ENCODE results near the gene ARHGEF33. TPM values are rescaled to one million over a fixed set of nuclear protein-coding genes. Genes with fewer than 3 reads are reported as not detected.

Gene ARHGEF33
- polyA plus RNA-seq, 2 of the 4 experiments (the other 2 are of a cell fraction): 0.08 to 0.23 TPM

DNA sequence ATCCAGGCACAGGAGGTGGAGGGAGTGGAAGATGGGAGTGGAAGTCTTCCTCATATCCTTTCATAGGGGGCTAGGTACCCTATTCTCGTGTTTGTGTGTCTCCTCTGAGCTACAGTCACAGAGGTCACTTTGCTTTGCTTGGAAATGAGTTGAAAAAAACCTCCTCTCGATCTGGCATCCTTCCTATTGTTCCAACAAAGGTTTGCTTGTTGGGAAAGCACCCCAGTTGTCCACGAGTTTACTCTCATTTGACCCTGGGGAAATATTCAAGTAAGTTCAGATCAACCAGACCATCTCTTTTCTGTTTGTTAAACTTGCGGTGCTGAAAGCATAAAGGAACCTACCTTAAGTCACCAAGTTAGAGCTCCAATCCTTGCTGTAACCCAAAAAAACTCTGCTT is 59.3 kb downstream of the ARHGEF33 start:
- CTCF ChIA-PET: interaction anchor here (1.0 to 7.2 kb wide), 9 partner anchors 8 to 280 kb away, joined by 3 to 97 read pairs (median 4); no protein-coding TSS in a partner anchor
- DNase-seq (ENCODE audit: low read depth in 1 of 2, low spot score in 1 of 2) (no peak), ATAC-seq (no peak), FAIRE-seq (no peak)
- Histone ChIP-seq H3K9me3 (no peaks in the 10 kb centered on the region), H3K4me3 (no peak overlapping the region), H3K4me2 (no peak overlapping the region), H3K27ac (no peak overlapping the region), H3K4me1 (peaks cover 15% of the 10 kb centered on the region)
- POLR2A ChIA-PET: no interaction called here
- TF ChIP-seq, protein P1, sequence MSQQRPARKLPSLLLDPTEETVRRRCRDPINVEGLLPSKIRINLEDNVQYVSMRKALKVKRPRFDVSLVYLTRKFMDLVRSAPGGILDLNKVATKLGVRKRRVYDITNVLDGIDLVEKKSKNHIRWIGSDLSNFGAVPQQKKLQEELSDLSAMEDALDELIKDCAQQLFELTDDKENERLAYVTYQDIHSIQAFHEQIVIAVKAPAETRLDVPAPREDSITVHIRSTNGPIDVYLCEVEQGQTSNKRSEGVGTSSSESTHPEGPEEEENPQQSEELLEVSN (IDR thresholded peaks at IDR 0.05; ENCODE audit: borderline replicate concordance, low read depth): no peak
- TF ChIP-seq POLR2AphosphoS2 (conservative IDR thresholded peaks at IDR 0.05; ENCODE audit: low read length) (no peak), FOSL2 (IDR thresholded peaks at IDR 0.05) (no peak), FOSL2 (CRISPR knock-in tag; IDR thresholded peaks at IDR 0.05) (no peak), CBX2 (IDR thresholded peaks at IDR 0.05; ENCODE audit: borderline replicate concordance, low read depth) (no peak), JUNB (IDR thresholded peaks at IDR 0.05) (no peak), SMC3 (IDR thresholded peaks at IDR 0.05) (no peak), RAD21 (conservative IDR thresholded peaks at IDR 0.05 in 1 of 2, IDR thresholded peaks at IDR 0.05 in 1 of 2) (no peak), KDM5A (IDR thresholded peaks at IDR 0.05) (no peak), FOSB (CRISPR knock-in tag; IDR thresholded peaks at IDR 0.05) (no peak), ZSCAN20 (CRISPR knock-in tag; IDR thresholded peaks at IDR 0.05) (no peak), SREBF2 (IDR thresholded peaks at IDR 0.05) (no peak), HOXB13 (CRISPR knock-in tag; IDR thresholded peaks at IDR 0.05; ENCODE audit: low read depth) (no peak), FOXS1 (CRISPR knock-in tag; IDR thresholded peaks at IDR 0.05) (no peak), POLR2A (IDR thresholded peaks at IDR 0.05; ENCODE audit: low read length) (no peak)
- TF ChIP-seq, protein P2, sequence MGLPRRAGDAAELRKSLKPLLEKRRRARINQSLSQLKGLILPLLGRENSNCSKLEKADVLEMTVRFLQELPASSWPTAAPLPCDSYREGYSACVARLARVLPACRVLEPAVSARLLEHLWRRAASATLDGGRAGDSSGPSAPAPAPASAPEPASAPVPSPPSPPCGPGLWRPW (IDR thresholded peaks at IDR 0.05): no peak
- TF ChIP-seq, protein P3, sequence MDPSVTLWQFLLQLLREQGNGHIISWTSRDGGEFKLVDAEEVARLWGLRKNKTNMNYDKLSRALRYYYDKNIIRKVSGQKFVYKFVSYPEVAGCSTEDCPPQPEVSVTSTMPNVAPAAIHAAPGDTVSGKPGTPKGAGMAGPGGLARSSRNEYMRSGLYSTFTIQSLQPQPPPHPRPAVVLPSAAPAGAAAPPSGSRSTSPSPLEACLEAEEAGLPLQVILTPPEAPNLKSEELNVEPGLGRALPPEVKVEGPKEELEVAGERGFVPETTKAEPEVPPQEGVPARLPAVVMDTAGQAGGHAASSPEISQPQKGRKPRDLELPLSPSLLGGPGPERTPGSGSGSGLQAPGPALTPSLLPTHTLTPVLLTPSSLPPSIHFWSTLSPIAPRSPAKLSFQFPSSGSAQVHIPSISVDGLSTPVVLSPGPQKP (IDR thresholded peaks at IDR 0.05; ENCODE audit: low read depth, low read length): no peak
- TF ChIP-seq, protein P4, sequence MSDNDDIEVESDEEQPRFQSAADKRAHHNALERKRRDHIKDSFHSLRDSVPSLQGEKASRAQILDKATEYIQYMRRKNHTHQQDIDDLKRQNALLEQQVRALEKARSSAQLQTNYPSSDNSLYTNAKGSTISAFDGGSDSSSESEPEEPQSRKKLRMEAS (IDR thresholded peaks at IDR 0.05): no peak
- TF ChIP-seq, protein P5, sequence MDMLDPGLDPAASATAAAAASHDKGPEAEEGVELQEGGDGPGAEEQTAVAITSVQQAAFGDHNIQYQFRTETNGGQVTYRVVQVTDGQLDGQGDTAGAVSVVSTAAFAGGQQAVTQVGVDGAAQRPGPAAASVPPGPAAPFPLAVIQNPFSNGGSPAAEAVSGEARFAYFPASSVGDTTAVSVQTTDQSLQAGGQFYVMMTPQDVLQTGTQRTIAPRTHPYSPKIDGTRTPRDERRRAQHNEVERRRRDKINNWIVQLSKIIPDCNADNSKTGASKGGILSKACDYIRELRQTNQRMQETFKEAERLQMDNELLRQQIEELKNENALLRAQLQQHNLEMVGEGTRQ (IDR thresholded peaks at IDR 0.05): no peak
- 48% methylated on average over 4 of the region's 4 CpGs for WGBS (ENCODE audit: missing lambda C conversion rate)

DNA sequence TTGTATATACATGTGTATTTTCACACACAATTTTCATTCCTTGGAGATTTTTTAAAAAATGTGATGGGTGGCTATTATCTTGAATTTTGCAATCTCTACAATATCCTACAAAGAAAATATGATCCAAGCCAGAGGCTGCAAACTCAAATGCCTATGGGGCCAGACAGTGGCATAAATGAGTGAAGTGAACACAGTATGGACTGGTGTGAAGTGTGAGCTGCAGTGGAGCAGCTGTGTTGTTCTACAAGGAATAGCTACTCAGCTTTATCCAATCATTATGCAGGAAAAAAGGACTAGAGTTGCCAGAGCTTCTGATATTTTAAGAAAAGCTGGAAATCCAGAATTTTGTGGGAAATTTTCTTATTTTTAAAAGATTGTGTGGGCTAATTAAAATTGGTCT is 62.1 kb downstream of the ARHGEF33 start:
- no peak for ATAC-seq
- FAIRE-seq: no peak
- Histone ChIP-seq H3K9me3 (no peaks in the 10 kb centered on the region), H3K27ac (no peak overlapping the region), H3K4me2 (no peak overlapping the region), H3K4me3 (no peak overlapping the region), H3K4me1 (peaks cover 11% of the 10 kb centered on the region)
- ChIA-PET POLR2A (no interaction called here), CTCF (interaction anchor here (1.3 to 7.2 kb wide), 2 partner anchors 16 to 277 kb away, joined by 3 to 97 read pairs; no protein-coding TSS in a partner anchor)
- no peak for DNase-seq (ENCODE audit: low read depth in 1 of 2, low spot score in 1 of 2)
- no peak for TF ChIP-seq FOXS1 (CRISPR knock-in tag; IDR thresholded peaks at IDR 0.05)
- no peak for TF ChIP-seq JUN (IDR thresholded peaks at IDR 0.05)
- TF ChIP-seq RFX5 (IDR thresholded peaks at IDR 0.05): no peak
- TF ChIP-seq PHF8 (IDR thresholded peaks at IDR 0.05; ENCODE audit: borderline replicate concordance, low read depth): no peak

DNA sequence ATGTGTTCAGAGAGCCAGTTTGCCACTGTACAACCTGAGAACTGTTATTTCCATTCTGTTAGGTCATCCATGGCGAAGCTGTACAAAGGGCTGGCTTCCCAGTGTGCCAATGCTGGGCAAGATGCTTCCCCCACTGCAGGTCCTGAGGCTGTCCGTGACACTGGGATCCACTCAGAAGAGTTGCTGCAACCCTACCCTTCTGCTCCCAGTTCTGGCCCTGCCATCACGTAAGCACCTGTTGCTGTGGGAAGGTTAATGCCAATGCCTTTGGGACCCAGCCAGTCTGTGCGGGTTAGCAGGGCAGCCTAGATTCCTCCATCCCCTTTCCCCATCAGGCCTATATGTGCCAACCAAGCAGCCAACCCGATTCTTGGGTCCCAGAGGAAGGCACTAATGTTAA is 68.3 kb downstream of the ARHGEF33 start:
- CTCF ChIA-PET: interaction anchor here (1.2 to 3.4 kb wide), 2 partner anchors 11 to 272 kb away, joined by 3 to 18 read pairs; no protein-coding TSS in a partner anchor
- FAIRE-seq (no peak), ATAC-seq (no peak), DNase-seq (ENCODE audit: low read depth in 1 of 2, low spot score in 1 of 2) (no peak)
- no peak for TF ChIP-seq SREBF2 (IDR thresholded peaks at IDR 0.05)
- TF ChIP-seq NFE2L2 (conservative IDR thresholded peaks at IDR 0.05; ENCODE audit: low read length): no peak
- no peak for TF ChIP-seq RCOR1 (IDR thresholded peaks at IDR 0.05; ENCODE audit: low read depth, low read length)
- no peak for TF ChIP-seq CBX8 (IDR thresholded peaks at IDR 0.05)
- H3K4me2 ChIP-seq: no peak overlapping the region
- POLR2A ChIA-PET: no interaction called here
- 72% methylated on average over 5 of the region's 5 CpGs for WGBS (ENCODE audit: missing lambda C conversion rate)
- no peak overlapping the region for H3K4me3 ChIP-seq
- no peaks in the 10 kb centered on the region for H3K4me1 ChIP-seq
- no peak overlapping the region for H3K27ac ChIP-seq
- H3K9me3 ChIP-seq: no peaks in the 10 kb centered on the region

All from A549 (cell line).